WERI-Rb-1 (cell line): Measurements from ENCODE around the gene GRID1.

Source experiments
- DNase-seq: peaks from one replicate; pipeline ENCODE4 v3.0.0-alpha.2; 2020
- H3K27ac ChIP-seq: fragments of 250-450 bp; sonication (Bioruptor Pico); 2 replicates; pipeline ENCODE4 v1.5.1; 2020; ENCODE audit warnings: mild to moderate bottlenecking, moderate library complexity
- H3K27me3 ChIP-seq: fragments of 250-450 bp; sonication (Bioruptor Pico); 2 replicates; pipeline ENCODE4 v1.5.1; 2021; ENCODE audit warnings: mild to moderate bottlenecking, low read depth, moderate library complexity; ENCODE audit not compliant: insufficient read depth, severe bottlenecking
- H3K36me3 ChIP-seq: fragments of 250-450 bp; sonication (Bioruptor Pico); 2 replicates; pipeline ENCODE4 v1.5.1; 2020; ENCODE audit warnings: mild to moderate bottlenecking, moderate library complexity
- H3K4me3 ChIP-seq: 2 replicates; pipeline ENCODE4 v1.5.1; 2011; ENCODE audit warnings: low read depth, mild to moderate bottlenecking, control low read depth, low read length
- H3K9me3 ChIP-seq: fragments of 250-450 bp; sonication (Bioruptor Pico); 2 replicates; pipeline ENCODE4 v1.5.1; 2021; ENCODE audit warnings: mild to moderate bottlenecking, moderate library complexity; ENCODE audit not compliant: severe bottlenecking
- TF ChIP-seq, protein P1 (sequence below): IDR thresholded peaks from 2 replicates; pipeline ENCODE4 v1.5.1; 2011; ENCODE audit warnings: low read depth, mild to moderate bottlenecking, control low read depth, inconsistent platforms, low read length

GRID1 gene

DNA sequence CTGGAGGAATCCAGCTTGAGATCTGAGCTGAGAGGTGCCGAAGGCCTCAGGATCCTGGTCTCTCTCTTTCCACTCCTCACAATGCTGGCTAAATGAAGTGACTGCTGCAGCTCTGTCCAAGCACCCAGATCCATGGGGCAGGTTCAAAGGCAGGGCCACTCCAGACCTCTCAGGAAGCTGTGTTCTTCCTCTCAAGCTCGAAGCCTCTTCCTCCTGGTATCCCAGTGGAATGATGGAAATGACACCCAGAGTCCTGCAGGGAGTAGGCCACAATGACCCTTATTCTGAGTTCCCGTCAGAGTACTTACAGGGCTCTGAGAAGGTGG, 574.1 kb downstream of the GRID1 start:
- Histone ChIP-seq H3K27ac (no peak overlapping the region), H3K9me3 (no peaks in the 10 kb centered on the region), H3K27me3 (no peaks in the 10 kb centered on the region), H3K36me3 (no peaks in the 10 kb centered on the region), H3K4me3 (no peak overlapping the region)
- TF ChIP-seq, protein P1, sequence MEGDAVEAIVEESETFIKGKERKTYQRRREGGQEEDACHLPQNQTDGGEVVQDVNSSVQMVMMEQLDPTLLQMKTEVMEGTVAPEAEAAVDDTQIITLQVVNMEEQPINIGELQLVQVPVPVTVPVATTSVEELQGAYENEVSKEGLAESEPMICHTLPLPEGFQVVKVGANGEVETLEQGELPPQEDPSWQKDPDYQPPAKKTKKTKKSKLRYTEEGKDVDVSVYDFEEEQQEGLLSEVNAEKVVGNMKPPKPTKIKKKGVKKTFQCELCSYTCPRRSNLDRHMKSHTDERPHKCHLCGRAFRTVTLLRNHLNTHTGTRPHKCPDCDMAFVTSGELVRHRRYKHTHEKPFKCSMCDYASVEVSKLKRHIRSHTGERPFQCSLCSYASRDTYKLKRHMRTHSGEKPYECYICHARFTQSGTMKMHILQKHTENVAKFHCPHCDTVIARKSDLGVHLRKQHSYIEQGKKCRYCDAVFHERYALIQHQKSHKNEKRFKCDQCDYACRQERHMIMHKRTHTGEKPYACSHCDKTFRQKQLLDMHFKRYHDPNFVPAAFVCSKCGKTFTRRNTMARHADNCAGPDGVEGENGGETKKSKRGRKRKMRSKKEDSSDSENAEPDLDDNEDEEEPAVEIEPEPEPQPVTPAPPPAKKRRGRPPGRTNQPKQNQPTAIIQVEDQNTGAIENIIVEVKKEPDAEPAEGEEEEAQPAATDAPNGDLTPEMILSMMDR: no peak
- no peak for DNase-seq

DNA sequence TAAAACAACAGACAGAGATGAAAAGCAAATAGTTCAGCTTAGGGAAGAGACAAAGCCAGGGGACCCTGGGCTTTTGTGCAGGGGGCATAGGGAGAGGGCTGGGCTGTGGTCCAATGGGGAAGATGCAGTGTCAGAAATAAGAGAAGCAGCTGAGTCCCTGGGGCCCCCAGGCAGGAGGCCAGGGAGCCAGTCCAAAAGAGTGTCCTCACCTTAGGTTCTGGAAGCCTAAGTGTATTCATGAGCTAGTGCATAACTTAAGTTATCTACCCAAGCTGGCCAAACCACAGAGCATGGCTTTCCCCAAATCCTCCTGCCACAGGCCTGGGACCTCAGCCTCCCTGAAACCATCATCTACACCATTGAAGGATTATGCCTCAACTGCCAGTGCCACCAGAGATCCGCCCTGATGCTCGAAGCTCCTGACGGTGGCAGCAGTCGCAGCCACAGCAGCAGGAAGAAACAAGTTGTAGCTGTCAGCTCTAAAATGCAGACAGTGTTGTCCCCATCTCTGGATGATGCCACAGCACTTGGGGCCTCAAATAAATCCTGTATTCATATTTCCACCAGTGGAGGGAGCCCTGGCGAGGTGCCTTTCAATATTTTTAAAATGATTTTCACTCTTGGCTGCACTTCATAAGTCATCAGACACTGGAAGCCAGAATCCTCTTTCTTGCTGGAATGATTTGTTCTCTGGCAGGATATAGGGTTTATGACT, 574.6 kb downstream of the GRID1 start:
- H3K4me3 ChIP-seq: no peak overlapping the region
- TF ChIP-seq, protein P1: peak; percentile 36; the same call in 1 of the 2 replicates
- no peaks in the 10 kb centered on the region for H3K36me3 ChIP-seq
- H3K9me3 ChIP-seq: no peaks in the 10 kb centered on the region
- no peak for DNase-seq
- no peaks in the 10 kb centered on the region for H3K27me3 ChIP-seq
- no peak overlapping the region for H3K27ac ChIP-seq

DNA sequence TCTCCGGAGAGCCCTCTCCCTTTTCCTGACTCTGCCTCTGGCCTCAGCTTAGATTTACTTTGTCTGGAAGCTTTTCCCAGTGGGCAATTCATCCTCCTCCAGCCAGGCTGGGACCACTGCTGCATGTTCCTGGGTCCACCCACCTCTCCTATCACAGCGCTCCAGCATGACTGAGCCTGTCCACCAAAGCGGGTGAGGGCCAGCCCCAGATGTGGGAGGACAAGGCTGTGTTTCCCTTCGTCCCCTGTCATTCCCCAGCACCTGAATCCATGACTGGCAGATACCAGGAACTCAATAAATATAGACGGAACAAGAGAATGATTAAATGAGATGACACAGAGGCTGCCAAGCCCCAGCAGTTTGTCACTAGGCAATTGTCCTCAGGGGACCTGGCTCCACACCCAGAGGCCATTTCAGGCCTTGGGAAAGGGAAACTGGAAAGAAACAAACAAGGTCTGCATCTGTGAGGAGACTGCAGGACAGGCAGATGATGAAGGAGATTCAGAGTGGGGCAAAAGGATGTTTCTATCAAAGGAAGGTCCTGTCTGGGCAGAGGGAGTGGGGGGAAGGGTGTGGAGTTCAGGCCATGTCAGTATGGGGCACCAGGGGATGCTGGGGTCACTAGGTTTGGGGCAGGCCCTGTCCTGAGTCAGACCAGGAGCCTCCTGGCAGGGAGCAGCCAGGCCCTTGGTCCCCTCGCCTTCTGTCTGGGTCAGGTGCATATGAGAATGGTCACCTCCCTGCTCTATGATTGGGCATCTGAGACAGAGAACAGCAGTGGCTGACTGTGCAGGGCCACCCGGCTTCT, 576.4 kb downstream of the GRID1 start:
- Histone ChIP-seq H3K36me3 (no peaks in the 10 kb centered on the region), H3K27ac (no peak overlapping the region), H3K27me3 (no peaks in the 10 kb centered on the region), H3K4me3 (no peak overlapping the region), H3K9me3 (no peaks in the 10 kb centered on the region)
- no peak for DNase-seq
- TF ChIP-seq, protein P1: no peak

DNA sequence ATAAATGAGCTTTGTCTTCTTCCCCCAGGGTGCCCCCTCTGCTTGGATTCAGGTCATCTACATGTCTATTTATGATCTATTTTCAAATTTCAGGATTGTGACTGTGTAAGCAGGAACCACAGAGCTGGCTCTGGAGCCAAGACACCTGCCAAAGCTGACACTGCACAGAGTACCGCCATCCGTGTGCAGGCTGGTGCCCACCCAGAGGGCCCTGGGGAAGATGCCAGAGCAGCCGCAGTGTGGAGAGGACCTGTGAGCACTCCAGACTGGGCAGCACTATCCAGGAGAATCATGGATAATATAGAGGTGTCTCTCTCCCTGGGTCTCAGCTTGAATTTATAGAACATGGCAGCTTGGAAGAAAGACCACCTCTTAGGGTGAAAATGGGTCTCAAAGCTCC, 577.5 kb downstream of the GRID1 start:
- no peak overlapping the region for H3K27ac ChIP-seq
- H3K36me3 ChIP-seq: no peaks in the 10 kb centered on the region
- no peak overlapping the region for H3K4me3 ChIP-seq
- TF ChIP-seq, protein P1: no peak
- no peak for DNase-seq
- no peaks in the 10 kb centered on the region for H3K27me3 ChIP-seq
- no peaks in the 10 kb centered on the region for H3K9me3 ChIP-seq

DNA sequence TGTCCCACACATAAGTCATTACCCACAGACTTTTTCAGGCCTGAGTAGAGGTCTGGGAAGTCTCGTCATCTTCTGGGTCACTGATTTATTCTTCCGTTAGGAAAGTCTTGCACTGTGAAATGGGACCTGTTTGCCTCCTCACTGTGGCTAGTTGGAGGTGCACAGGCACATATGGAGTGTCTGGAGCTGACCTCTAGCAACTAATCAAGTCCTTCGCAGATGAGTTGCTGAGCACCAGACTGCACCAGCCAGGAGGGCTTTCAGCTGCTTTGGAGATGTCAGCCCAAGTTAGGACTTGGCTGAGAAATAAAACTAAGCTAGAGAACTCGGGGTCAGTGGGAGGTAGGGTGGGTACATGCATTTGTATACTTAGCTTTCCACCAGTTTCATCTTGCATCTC, 578.0 kb downstream of the GRID1 start:
- DNase-seq: no peak
- no peaks in the 10 kb centered on the region for H3K36me3 ChIP-seq
- no peak overlapping the region for H3K4me3 ChIP-seq
- H3K27me3 ChIP-seq: no peaks in the 10 kb centered on the region
- no peaks in the 10 kb centered on the region for H3K9me3 ChIP-seq
- no peak overlapping the region for H3K27ac ChIP-seq
- TF ChIP-seq, protein P1: no peak

DNA sequence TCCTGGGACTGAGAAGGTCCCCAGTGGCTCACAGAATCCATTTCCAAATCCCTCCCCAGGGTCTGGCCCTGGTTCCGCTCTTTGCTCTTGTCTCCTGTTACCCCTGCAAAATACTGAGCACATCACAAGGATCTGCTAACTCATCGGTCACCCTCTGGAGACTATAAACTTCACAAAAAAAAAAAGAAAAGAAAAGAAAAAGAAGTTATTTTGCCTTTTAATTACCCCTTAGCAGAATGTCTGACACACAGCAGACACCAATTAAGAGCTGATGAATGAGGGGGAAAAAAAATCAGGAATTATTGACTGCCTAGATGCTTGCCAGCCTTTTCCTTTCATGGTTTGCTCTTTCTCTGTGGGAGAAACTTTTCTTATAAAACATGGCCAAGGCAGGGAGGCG, 578.7 kb downstream of the GRID1 start:
- no peaks in the 10 kb centered on the region for H3K36me3 ChIP-seq
- H3K27ac ChIP-seq: no peak overlapping the region
- TF ChIP-seq, protein P1: no peak
- H3K4me3 ChIP-seq: no peak overlapping the region
- H3K9me3 ChIP-seq: no peaks in the 10 kb centered on the region
- no peak for DNase-seq
- no peaks in the 10 kb centered on the region for H3K27me3 ChIP-seq
